Activated CD4-positive, alpha-beta memory T cell treated with anti-CD3 and anti-CD28 coated beads for 36 hours (primary cell): ENCODE data around the gene PEAK1. TPM values are rescaled to one million over a fixed set of nuclear protein-coding genes. Genes with fewer than 3 reads are reported as not detected.

ENCODE experiments used
- CTCF ChIA-PET: fragments of 350-600 bp; sonication (Branson Sonifier 250); formaldehyde crosslinking; loops from one replicate; lab custom pipeline; 2021; ENCODE audit warnings: antibody characterized with exemption, inconsistent platforms; lab: Charles Lee
- POLR2A ChIA-PET: fragments of 350-600 bp; sonication (Branson Sonifier 250); formaldehyde crosslinking; loops from one replicate; lab custom pipeline; 2021; ENCODE audit warnings: antibody characterized with exemption; lab: Charles Lee
- DNase-seq: peaks from one replicate; pipeline ENCODE4 v3.0.0-alpha.2; 2020
- H3K27ac Mint-ChIP-seq: one replicate; pipeline ENCODE4 v1.8.0; 2021; ENCODE audit warnings: mixed read lengths
- H3K27me3 Mint-ChIP-seq: one replicate; pipeline ENCODE4 v1.8.0; 2021; ENCODE audit warnings: mixed read lengths
- H3K36me3 Mint-ChIP-seq: one replicate; pipeline ENCODE4 v1.8.0; 2021; ENCODE audit warnings: mixed read lengths
- H3K4me1 Mint-ChIP-seq: one replicate; pipeline ENCODE4 v1.8.0; 2021; ENCODE audit warnings: low read depth, mixed read lengths
- H3K4me3 Mint-ChIP-seq: one replicate; pipeline ENCODE4 v1.8.0; 2021; ENCODE audit warnings: mild to moderate bottlenecking, mixed read lengths
- H3K9me3 Mint-ChIP-seq: one replicate; pipeline ENCODE4 v1.8.0; 2021; ENCODE audit warnings: mixed read lengths
- intact Hi-C: fragments of 100-400 bp; cut with micrococcal nuclease; formaldehyde crosslinking; loops from one replicate; pipeline ENCODE4 v1.15.1; 2023
- total RNA-seq, 2 experiments: library from RNA; stranded (reverse); gene quantifications; one replicate each; pipeline ENCODE4 v1.2.3, GENCODE V29; 2021

PEAK1 gene
- total RNA-seq, 2 experiments from 2014 or later, result 15.6 to 18.3 TPM

DNA sequence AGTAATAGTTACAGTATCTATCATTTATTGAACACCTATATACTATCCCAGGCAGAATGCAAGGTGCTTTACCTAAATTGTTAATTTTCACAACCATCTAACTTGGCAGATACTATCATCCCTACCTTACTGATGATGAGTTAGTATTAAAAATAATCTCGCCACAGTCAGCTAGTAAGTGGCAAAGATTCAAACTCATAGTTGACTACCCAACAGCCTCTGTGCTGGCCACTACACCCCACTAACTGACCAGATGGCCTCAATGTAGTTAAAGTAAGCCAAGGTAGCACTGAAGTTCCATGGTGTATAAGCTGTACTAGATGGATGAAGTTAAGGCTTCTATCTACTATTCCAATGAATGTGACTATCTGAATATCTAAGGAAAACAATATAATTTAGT lies 44.8 kb downstream of the PEAK1 start:
- H3K4me1 Mint-ChIP-seq, result no peaks in the 10 kb centered on the region
- ChIA-PET CTCF (no interaction called here), POLR2A (no interaction called here)
- no peak for DNase-seq
- no peaks in the 10 kb centered on the region for H3K36me3 Mint-ChIP-seq
- H3K4me3 Mint-ChIP-seq, result no peak overlapping the region
- intact Hi-C loops, result no loop called here
- no peaks in the 10 kb centered on the region for H3K9me3 Mint-ChIP-seq
- H3K27ac Mint-ChIP-seq, result no peak overlapping the region
- H3K27me3 Mint-ChIP-seq, result no peaks in the 10 kb centered on the region

DNA sequence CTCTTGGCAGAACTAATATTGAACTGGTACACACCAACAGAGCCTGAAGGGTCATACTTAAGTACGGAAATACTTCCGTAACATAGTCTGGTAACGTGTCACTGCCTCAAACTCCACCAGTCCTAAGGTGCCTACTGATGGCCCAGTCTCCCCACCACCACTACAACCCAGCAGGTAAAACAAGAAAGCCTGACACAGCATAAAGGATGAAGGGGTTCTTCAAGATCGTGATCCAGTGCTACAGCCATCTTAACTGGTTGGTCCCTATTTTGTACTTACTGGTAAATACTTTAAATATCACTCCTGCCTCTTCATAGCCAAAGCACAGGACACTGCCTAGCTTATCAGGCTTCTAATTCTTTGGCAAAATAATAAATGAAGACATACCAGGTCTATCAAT lies 46.5 kb downstream of the PEAK1 start:
- Mint-ChIP-seq H3K4me1 (no peaks in the 10 kb centered on the region), H3K4me3 (no peak overlapping the region), H3K36me3 (no peaks in the 10 kb centered on the region), H3K27me3 (no peaks in the 10 kb centered on the region), H3K9me3 (no peaks in the 10 kb centered on the region), H3K27ac (no peak overlapping the region)
- POLR2A ChIA-PET, result no interaction called here
- no peak for DNase-seq
- CTCF ChIA-PET, result no interaction called here
- intact Hi-C loops, result no loop called here

DNA sequence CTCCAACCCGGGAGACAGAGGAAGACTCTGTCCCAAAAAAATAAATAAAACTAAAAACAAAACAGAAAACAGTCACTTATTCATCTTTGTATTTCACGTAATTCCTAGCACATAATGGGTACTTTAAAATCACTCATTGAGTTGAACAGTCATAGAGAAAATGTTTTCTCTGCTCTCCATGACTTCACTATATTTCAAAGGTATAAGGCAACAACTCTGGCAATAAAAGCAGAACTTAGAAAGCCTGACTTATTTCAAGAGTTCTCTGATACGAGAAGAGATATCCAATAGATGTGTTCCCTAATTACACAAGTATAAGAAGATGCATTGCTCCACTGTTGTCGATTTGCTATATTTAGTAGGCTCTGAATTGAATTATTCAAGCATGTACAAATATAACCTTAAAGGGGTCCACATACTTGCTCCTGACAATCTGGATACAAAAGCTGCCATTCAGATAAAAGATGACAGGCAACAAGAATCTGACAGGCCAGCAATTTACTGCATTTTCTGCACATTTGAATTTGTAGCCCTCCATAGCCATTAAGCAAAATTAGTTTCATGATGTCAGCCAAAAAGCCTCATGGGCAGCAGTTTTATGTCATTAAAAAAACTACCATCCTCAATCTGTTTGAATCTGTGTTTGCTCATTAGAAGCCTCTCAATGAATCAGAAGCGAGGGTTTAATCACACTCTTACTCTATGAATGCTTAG lies 47.9 kb downstream of the PEAK1 start:
- Mint-ChIP-seq H3K9me3 (no peaks in the 10 kb centered on the region), H3K4me1 (no peaks in the 10 kb centered on the region), H3K27me3 (no peaks in the 10 kb centered on the region), H3K27ac (no peak overlapping the region), H3K4me3 (no peak overlapping the region), H3K36me3 (no peaks in the 10 kb centered on the region)
- ChIA-PET POLR2A (interaction anchor here (0.6 kb wide), 1 partner anchor 623 kb away, joined by 3 read pairs; no protein-coding TSS in a partner anchor), CTCF (interaction anchor here (0.7 kb wide), 1 partner anchor 265 kb away, joined by 3 read pairs; no protein-coding TSS in a partner anchor)
- no peak for DNase-seq
- intact Hi-C loops, result no loop called here

DNA sequence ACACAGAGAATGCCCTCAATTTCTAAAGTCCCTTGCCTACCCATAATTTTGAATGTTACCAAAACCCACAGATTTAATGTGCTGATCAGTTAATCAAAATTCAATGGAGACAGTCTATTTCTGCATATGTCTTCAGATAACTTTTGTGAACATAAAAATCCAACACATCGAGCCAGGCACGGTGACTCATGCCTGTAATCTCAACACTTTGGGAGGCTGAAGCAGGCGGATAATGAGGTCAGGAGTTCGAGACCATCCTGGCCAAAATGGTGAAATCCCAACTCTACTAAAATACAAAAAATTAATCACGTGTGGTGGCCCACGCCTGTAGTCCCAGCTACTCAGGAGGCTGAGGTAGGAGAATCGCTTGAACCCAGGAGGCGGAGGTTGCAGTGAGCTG lies 49.3 kb downstream of the PEAK1 start:
- intact Hi-C loops, result no loop called here
- no peaks in the 10 kb centered on the region for H3K9me3 Mint-ChIP-seq
- H3K27ac Mint-ChIP-seq, result no peak overlapping the region
- H3K4me3 Mint-ChIP-seq, result no peak overlapping the region
- CTCF ChIA-PET, result no interaction called here
- H3K4me1 Mint-ChIP-seq, result no peaks in the 10 kb centered on the region
- no peak for DNase-seq
- no peaks in the 10 kb centered on the region for H3K36me3 Mint-ChIP-seq
- no peaks in the 10 kb centered on the region for H3K27me3 Mint-ChIP-seq
- POLR2A ChIA-PET, result no interaction called here

DNA sequence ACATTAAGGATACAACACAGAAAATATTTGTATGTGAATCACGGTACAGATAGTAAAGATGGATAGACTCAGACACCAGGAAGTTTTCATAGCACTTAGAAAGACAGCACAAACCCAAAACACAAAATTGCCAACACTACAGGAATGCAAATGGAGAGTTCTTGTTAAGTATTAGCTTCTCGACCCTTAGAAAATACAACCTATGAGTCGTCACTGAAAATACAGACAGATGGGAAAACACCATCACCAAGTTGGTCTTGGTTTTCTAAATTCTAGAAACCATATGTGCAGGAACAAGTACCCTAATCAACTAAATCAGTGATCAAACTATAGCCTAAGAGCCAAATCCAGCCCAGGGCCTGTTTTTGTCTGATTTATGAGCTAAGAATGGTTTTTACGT lies 50.7 kb downstream of the PEAK1 start:
- no peak overlapping the region for H3K4me3 Mint-ChIP-seq
- H3K27me3 Mint-ChIP-seq, result no peaks in the 10 kb centered on the region
- H3K4me1 Mint-ChIP-seq, result no peaks in the 10 kb centered on the region
- no peaks in the 10 kb centered on the region for H3K36me3 Mint-ChIP-seq
- ChIA-PET CTCF (no interaction called here), POLR2A (no interaction called here)
- no peak for DNase-seq
- H3K9me3 Mint-ChIP-seq, result no peaks in the 10 kb centered on the region
- H3K27ac Mint-ChIP-seq, result no peak overlapping the region
- intact Hi-C loops, result no loop called here

DNA sequence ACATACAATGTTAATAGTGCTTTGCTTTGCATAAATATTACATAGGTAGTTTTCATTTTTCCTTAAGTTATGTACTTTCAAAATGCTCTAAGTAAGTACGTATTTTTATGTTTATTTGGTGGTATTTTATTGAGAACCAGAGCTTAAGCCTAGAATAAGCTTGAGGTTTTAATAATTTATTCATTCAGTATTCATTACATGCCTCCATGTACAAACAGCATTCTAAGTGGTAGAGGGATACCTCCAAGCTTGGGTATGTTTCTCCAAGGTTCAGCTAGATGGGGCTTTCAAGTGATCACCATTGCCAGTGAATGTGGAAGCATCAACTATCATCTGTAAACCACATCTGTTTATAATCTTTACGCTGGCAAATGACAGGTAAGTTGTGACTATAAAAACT lies 52.3 kb downstream of the PEAK1 start:
- no peak for DNase-seq
- no peaks in the 10 kb centered on the region for H3K9me3 Mint-ChIP-seq
- no peaks in the 10 kb centered on the region for H3K4me1 Mint-ChIP-seq
- POLR2A ChIA-PET, result no interaction called here
- H3K27ac Mint-ChIP-seq, result no peak overlapping the region
- CTCF ChIA-PET, result interaction anchor here (1.1 kb wide), 1 partner anchor 266 kb away, joined by 3 read pairs; no protein-coding TSS in a partner anchor
- H3K27me3 Mint-ChIP-seq, result no peaks in the 10 kb centered on the region
- intact Hi-C loops, result no loop called here
- H3K36me3 Mint-ChIP-seq, result peaks cover 2% of the 10 kb centered on the region
- no peak overlapping the region for H3K4me3 Mint-ChIP-seq

DNA sequence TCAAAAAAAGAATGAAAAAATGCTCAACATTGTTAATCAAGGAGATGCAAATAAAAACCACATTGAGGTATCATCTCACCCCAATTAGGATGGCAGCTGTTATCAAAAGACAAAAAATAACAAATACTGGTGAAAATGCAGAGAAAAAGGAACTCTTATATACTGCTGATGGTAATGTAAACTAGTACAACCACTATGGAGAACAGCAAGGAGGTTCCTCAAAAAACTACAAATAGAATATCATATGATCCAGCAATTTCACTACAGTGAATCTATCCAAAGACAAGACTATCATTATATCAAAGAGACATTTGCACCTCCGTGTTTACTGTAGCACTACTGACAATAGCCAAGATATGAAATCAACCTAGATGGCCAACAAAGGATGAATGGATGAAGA lies 58.4 kb downstream of the PEAK1 start:
- H3K9me3 Mint-ChIP-seq, result no peaks in the 10 kb centered on the region
- CTCF ChIA-PET, result no interaction called here

DNA sequence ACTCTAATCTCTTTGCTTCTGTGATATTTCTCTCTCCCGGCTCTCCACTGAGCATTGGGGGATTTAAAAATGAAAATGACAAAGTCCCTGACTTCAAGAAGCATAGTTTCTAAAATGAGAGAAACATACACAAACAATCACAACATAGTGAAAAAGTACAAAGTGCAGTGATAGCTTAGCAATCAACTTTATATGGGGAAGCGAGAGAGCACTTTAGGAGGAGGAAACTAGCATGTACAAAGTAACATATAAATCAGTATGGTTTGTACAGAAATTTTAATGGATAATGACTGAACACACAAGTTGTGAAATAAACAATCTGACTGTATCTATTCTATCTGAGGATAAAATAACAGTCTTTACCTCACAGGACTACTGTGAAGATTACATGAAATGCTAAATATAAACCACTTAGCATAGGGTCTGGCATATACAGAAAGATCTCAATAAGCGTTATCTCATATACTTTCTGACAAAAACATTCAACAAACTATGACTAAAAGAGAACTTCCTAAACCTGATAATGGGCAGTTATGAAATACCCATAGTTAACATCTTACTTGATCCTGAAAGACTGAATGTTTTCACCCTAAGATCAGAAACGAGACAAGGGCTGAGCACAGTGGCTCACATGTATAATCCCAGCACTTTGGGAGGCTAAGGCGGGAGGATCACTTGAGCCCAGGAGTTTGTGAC lies 61.2 kb downstream of the PEAK1 start:
- Mint-ChIP-seq H3K36me3 (peaks cover 2% of the 10 kb centered on the region), H3K4me1 (no peaks in the 10 kb centered on the region), H3K4me3 (no peak overlapping the region), H3K27me3 (no peaks in the 10 kb centered on the region), H3K9me3 (no peaks in the 10 kb centered on the region), H3K27ac (no peak overlapping the region)
- intact Hi-C loops, result no loop called here
- POLR2A ChIA-PET, result no interaction called here
- CTCF ChIA-PET, result no interaction called here
- no peak for DNase-seq

More for the DNA sequence above, 58.4 kb downstream of the PEAK1 start:
- intact Hi-C loops, result no loop called here
- no peak overlapping the region for H3K4me3 Mint-ChIP-seq
- no peaks in the 10 kb centered on the region for H3K27me3 Mint-ChIP-seq
- H3K4me1 Mint-ChIP-seq, result no peaks in the 10 kb centered on the region
- H3K36me3 Mint-ChIP-seq, result peaks cover 2% of the 10 kb centered on the region
- POLR2A ChIA-PET, result no interaction called here
- no peak for DNase-seq
- no peak overlapping the region for H3K27ac Mint-ChIP-seq

DNA sequence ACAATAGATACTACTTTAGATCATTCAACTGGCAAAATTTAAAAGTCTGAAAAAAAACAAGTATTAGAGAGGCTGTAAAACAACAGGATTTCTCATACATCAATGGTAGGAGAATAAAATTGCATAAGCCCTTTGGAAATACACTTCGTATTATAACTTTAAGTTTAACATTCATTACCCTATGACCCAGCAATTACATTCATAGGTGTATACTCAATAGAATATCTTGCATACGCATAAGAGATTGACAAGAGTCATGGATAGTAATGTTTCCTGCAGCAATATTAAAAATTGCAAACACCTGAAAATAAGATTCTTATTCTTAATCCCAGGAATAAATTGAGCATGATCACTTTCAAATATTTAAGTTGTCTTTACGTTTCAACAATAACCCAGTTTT lies 63.6 kb downstream of the PEAK1 start:
- intact Hi-C loops, result no loop called here
- Mint-ChIP-seq H3K27me3 (no peaks in the 10 kb centered on the region), H3K36me3 (no peaks in the 10 kb centered on the region), H3K4me1 (no peaks in the 10 kb centered on the region), H3K4me3 (no peak overlapping the region), H3K27ac (no peak overlapping the region), H3K9me3 (no peaks in the 10 kb centered on the region)
- POLR2A ChIA-PET, result no interaction called here
- CTCF ChIA-PET, result no interaction called here
- no peak for DNase-seq

DNA sequence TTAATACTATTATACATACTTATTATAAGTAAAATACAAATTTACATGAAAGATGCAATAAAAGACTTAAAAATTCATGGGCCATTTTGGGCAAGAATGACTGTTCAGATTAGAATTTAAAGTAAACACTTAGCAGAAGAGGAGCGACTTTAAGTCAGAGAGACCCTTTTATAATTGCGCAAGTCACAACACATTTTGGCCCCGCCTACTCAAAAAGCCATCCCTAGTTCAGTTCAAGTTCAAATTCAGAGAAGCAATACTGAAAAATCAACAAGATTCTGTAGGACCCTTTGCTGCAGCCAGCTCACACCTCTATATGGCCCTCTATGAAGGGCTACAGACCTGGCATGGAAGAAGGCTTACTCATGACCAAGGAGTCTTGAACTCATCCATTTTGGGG lies 64.6 kb downstream of the PEAK1 start:
- no peaks in the 10 kb centered on the region for H3K4me1 Mint-ChIP-seq
- no peaks in the 10 kb centered on the region for H3K36me3 Mint-ChIP-seq
- no peaks in the 10 kb centered on the region for H3K27me3 Mint-ChIP-seq
- no peak for DNase-seq
- CTCF ChIA-PET, result no interaction called here
- H3K9me3 Mint-ChIP-seq, result no peaks in the 10 kb centered on the region
- POLR2A ChIA-PET, result no interaction called here
- intact Hi-C loops, result no loop called here
- no peak overlapping the region for H3K4me3 Mint-ChIP-seq
- H3K27ac Mint-ChIP-seq, result no peak overlapping the region

DNA sequence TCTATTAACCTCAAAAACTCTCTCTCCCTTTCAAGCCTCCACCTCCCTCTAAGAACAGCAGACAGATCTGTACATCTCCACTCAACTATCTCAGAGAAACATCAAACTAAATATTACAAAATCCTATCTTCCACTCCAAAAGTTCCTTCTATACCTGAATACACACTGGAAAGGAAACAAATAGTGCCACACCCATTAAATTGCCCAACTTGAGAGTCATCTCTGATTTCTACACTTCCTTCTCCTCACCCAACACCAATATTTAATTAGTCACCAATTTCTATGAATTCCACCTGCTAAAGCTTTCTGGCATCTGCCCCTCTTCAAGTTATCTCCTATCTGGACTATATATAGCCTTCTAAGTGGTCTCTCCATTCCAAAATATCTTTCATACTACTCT lies 65.8 kb downstream of the PEAK1 start:
- no peak overlapping the region for H3K27ac Mint-ChIP-seq
- no peaks in the 10 kb centered on the region for H3K36me3 Mint-ChIP-seq
- no peak overlapping the region for H3K4me3 Mint-ChIP-seq
- intact Hi-C loops, result no loop called here
- no peaks in the 10 kb centered on the region for H3K9me3 Mint-ChIP-seq
- ChIA-PET POLR2A (no interaction called here), CTCF (no interaction called here)
- H3K4me1 Mint-ChIP-seq, result no peaks in the 10 kb centered on the region
- no peaks in the 10 kb centered on the region for H3K27me3 Mint-ChIP-seq
- no peak for DNase-seq

DNA sequence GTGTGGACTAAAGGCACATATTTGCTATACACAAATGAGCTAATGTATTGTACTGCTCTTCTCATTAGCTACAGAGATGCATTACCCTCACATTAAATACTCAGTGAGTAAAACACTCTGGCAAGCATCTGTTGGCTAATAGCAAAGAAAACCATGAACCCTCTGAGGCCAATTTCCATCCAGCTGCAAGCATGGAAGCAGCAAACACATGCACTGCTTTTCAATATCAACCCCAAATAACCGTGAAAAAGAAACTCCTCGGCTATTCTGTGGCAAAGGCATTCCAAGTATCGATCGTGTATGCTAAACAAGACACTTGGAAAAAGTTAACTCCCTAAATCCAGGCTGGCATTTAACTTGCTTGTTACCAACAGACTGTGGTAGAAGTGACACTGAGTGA lies 67.0 kb downstream of the PEAK1 start:
- Mint-ChIP-seq H3K4me3 (no peak overlapping the region), H3K9me3 (no peaks in the 10 kb centered on the region), H3K27ac (no peak overlapping the region), H3K27me3 (no peaks in the 10 kb centered on the region), H3K36me3 (no peaks in the 10 kb centered on the region), H3K4me1 (no peaks in the 10 kb centered on the region)
- no peak for DNase-seq
- POLR2A ChIA-PET, result no interaction called here
- CTCF ChIA-PET, result interaction anchor here (0.6 kb wide), 1 partner anchor 205 kb away, joined by 3 read pairs; no protein-coding TSS in a partner anchor
- intact Hi-C loops, result no loop called here

DNA sequence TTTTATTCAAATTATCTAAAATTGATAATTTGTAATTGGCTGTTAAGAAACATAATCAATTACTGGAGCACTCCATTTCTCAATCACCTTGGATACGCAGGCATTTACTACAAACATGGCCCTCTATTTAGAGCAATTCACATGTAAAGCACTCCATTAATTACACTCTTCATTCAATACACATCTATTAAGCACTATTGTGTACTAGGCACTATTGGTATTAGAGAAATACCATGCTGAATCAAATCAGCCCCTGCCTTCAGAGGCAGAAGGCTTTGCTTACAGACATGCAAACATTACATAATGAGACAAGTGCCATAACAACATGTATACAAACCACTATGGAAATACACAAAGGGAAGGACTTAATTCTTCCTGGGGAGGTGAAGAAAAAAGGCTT lies 69.1 kb downstream of the PEAK1 start:
- intact Hi-C loops, result no loop called here
- Mint-ChIP-seq H3K4me3 (no peak overlapping the region), H3K27ac (no peak overlapping the region), H3K27me3 (no peaks in the 10 kb centered on the region), H3K4me1 (no peaks in the 10 kb centered on the region), H3K9me3 (no peaks in the 10 kb centered on the region), H3K36me3 (no peaks in the 10 kb centered on the region)
- ChIA-PET POLR2A (no interaction called here), CTCF (no interaction called here)
- no peak for DNase-seq
